ENCODE measurements around the gene SETD1B.
A peak's percentile ranks its signal among the peaks of the same experiment; 100 is the strongest.

SETD1B gene

DNA sequence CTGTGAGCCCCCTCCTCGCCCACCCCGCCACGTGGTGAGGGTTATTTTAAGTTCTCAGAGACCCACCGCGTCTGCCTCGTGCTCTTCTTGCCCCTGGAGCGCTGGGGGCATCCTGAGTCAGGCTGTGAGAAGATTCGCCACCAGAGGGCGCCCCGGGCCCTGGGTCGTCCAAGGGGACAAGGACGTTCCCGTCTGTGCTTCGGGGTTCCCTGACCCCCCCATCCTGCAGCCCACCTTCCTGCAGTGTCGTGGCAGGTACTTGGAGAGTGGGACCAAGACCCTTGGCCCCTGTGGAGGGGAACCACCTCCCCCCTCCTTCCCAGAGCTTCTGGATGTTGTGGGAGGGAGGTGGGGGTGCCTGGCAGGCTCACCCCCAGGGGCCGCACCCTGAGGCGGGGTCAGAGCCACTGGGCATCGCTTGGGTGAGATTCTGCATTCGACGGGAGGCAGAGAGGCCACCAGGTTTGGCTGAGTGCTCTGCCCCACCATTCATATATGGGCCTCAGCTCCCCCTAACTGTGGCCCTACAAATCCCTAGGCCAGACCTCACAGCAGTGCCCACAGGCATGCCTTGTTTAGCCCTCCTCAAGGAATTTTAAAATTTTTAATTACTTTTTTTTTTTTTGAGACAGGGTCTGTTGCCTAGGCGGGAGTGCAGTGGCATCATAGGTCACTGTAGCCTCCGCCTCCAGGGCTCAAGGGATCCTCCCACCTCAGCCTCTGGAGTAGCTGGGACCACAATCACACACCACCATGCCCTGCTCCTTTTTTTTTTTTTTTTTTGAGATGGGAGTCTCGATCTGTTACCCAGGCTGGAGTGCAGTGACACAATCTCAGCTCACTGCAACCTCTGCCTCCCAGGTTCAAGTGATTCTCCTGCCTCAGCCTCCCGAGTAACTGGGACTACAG lies 27.4 kb upstream of the SETD1B start:
- Histone ChIP-seq H3K27me3 (ENCODE audit: insufficient read depth, low read length) (no peaks in the 10 kb centered on the region), H2AFZ (ENCODE audit: low read length) (no peak overlapping the region), H4K20me1 (ENCODE audit: insufficient read depth, low read length) (no peaks in the 10 kb centered on the region), H3K9me3 (ENCODE audit: low read length) (no peaks in the 10 kb centered on the region), H3K36me3 (ENCODE audit: insufficient read depth, low read length) (peaks cover 21% of the 10 kb centered on the region; the same call in 1 of the 2 replicates), H3K4me1 (ENCODE audit: insufficient read depth, low read length, severe bottlenecking) (peaks cover 23% of the 10 kb centered on the region), H3K9me2 (ENCODE audit: low read depth, low read length) (no peaks in the 10 kb centered on the region), H3K27ac (ENCODE audit: low read depth, low read length, poor library complexity, severe bottlenecking) (peak overlapping the region; percentile 12), H3K9ac (ENCODE audit: low read length) (peak overlapping the region; percentile 42; the same call in 1 of the 2 replicates), H3K79me2 (ENCODE audit: insufficient read depth, low read length) (no peaks in the 10 kb centered on the region), H3K4me3 (ENCODE audit: low read depth, low read length, poor library complexity, severe bottlenecking) (no peak overlapping the region), H3K4me2 (ENCODE audit: low read length) (peak overlapping the region; percentile 35; the same call in 1 of the 2 replicates), H3F3A (ENCODE audit: insufficient read depth, low read length) (no peaks in the 10 kb centered on the region)
- TF ChIP-seq, protein P1, sequence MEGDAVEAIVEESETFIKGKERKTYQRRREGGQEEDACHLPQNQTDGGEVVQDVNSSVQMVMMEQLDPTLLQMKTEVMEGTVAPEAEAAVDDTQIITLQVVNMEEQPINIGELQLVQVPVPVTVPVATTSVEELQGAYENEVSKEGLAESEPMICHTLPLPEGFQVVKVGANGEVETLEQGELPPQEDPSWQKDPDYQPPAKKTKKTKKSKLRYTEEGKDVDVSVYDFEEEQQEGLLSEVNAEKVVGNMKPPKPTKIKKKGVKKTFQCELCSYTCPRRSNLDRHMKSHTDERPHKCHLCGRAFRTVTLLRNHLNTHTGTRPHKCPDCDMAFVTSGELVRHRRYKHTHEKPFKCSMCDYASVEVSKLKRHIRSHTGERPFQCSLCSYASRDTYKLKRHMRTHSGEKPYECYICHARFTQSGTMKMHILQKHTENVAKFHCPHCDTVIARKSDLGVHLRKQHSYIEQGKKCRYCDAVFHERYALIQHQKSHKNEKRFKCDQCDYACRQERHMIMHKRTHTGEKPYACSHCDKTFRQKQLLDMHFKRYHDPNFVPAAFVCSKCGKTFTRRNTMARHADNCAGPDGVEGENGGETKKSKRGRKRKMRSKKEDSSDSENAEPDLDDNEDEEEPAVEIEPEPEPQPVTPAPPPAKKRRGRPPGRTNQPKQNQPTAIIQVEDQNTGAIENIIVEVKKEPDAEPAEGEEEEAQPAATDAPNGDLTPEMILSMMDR (IDR thresholded peaks at IDR 0.05; ENCODE audit: low read length): peak; percentile 92
- no peak for TF ChIP-seq EZH2 (IDR thresholded peaks at IDR 0.05; ENCODE audit: borderline replicate concordance, low read length)

DNA sequence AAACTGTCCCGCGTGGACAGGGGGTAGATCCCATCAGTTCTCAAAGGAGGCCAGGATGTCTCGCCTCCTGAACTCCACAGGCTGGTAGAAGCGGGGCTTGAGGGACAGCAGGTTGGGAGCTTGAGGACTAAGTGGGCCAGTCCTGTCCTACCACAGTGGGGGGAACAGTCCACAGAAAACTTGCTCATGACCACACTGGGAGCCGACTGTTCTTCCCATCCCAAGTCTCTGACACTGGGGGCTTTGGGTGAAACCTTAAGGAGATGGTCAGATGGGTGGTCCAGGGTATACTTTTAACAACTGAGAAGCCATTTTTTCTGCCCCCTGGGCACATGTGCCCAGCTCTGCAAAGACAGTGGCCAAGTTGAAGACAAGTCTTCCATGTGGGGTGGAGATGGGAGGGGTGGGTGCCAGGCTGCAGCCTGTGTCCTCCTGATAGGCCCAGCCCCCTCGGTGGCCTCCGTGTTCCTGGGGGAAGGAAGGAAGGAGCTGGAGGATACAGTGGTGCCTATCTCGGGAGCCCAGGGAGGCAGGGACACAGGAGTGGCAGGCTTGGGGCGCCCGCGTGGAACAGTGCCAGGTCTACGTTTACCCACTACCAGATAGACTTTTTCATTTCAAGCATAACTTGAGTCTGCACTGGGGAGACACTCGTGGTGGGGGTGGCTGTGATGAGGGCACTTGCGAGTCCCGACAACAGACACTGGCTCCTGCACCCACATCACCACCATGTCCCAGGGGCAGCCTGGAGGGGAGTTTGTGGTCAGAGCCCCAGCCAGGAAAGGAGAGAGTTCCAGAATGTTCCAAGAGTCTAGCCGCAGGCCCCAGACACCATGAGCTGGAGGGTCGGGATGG lies 25.0 kb upstream of the SETD1B start:
- no peak overlapping the region for H3K27ac ChIP-seq (ENCODE audit: low read depth, low read length, poor library complexity, severe bottlenecking)
- H3K27me3 ChIP-seq (ENCODE audit: insufficient read depth, low read length): no peaks in the 10 kb centered on the region
- no peak overlapping the region for H3K9ac ChIP-seq (ENCODE audit: low read length)
- no peaks in the 10 kb centered on the region for H4K20me1 ChIP-seq (ENCODE audit: insufficient read depth, low read length)
- no peaks in the 10 kb centered on the region for H3K9me3 ChIP-seq (ENCODE audit: low read length)
- no peaks in the 10 kb centered on the region for H3K79me2 ChIP-seq (ENCODE audit: insufficient read depth, low read length)
- H3K4me3 ChIP-seq (ENCODE audit: low read depth, low read length, poor library complexity, severe bottlenecking): no peak overlapping the region
- peaks cover 21% of the 10 kb centered on the region; the same call in 1 of the 2 replicates for H3K36me3 ChIP-seq (ENCODE audit: insufficient read depth, low read length)
- H3F3A ChIP-seq (ENCODE audit: insufficient read depth, low read length): no peaks in the 10 kb centered on the region
- TF ChIP-seq, protein P1 (IDR thresholded peaks at IDR 0.05; ENCODE audit: low read length): no peak
- TF ChIP-seq EZH2 (IDR thresholded peaks at IDR 0.05; ENCODE audit: borderline replicate concordance, low read length): no peak
- peaks cover 31% of the 10 kb centered on the region for H3K4me1 ChIP-seq (ENCODE audit: insufficient read depth, low read length, severe bottlenecking)
- H2AFZ ChIP-seq (ENCODE audit: low read length): no peak overlapping the region
- no peaks in the 10 kb centered on the region for H3K9me2 ChIP-seq (ENCODE audit: low read depth, low read length)
- H3K4me2 ChIP-seq (ENCODE audit: low read length): no peak overlapping the region

DNA sequence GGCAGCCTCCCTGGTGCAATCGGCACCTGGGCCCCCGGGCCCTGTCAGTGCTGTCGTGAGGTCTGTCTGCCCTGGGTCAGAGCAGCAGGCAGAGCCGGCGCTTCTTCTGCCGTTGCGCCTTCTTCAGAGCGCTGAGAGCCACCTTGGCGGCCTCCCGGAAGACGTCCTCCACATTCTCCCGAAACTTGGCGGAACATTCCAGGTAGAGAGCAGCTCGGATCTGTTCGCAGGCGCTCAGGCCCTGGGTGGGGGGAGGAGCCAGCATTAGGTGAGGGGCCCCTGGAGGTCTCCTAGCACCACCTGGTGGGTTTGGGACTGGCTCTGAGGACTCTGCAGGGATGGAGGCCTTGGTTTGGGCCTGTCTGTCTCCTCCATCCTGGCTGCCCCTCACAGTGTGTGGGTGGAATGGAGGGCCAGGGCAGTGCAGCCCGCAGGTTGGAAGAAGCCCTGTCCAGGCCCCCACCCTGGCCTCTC lies 24.4 kb upstream of the SETD1B start:
- peaks cover 21% of the 10 kb centered on the region; the same call in 1 of the 2 replicates for H3K36me3 ChIP-seq (ENCODE audit: insufficient read depth, low read length)
- TF ChIP-seq, protein P1 (IDR thresholded peaks at IDR 0.05; ENCODE audit: low read length): no peak
- TF ChIP-seq EZH2 (IDR thresholded peaks at IDR 0.05; ENCODE audit: borderline replicate concordance, low read length): no peak
- no peaks in the 10 kb centered on the region for H3K79me2 ChIP-seq (ENCODE audit: insufficient read depth, low read length)
- peaks cover 33% of the 10 kb centered on the region for H3K4me1 ChIP-seq (ENCODE audit: insufficient read depth, low read length, severe bottlenecking)
- H3K9me3 ChIP-seq (ENCODE audit: low read length): no peaks in the 10 kb centered on the region
- no peaks in the 10 kb centered on the region for H3K27me3 ChIP-seq (ENCODE audit: insufficient read depth, low read length)
- no peak overlapping the region for H3K4me3 ChIP-seq (ENCODE audit: low read depth, low read length, poor library complexity, severe bottlenecking)
- H3K4me2 ChIP-seq (ENCODE audit: low read length): no peak overlapping the region
- no peaks in the 10 kb centered on the region for H4K20me1 ChIP-seq (ENCODE audit: insufficient read depth, low read length)
- H3F3A ChIP-seq (ENCODE audit: insufficient read depth, low read length): no peaks in the 10 kb centered on the region
- H3K27ac ChIP-seq (ENCODE audit: low read depth, low read length, poor library complexity, severe bottlenecking): no peak overlapping the region
- no peak overlapping the region for H3K9ac ChIP-seq (ENCODE audit: low read length)
- H3K9me2 ChIP-seq (ENCODE audit: low read depth, low read length): no peaks in the 10 kb centered on the region
- no peak overlapping the region for H2AFZ ChIP-seq (ENCODE audit: low read length)

Measured in OCI-LY1 (cell line).